Panc1 (cell line): ENCODE results near the gene ODAPH. TPM values are rescaled to one million over a fixed set of nuclear protein-coding genes. Genes with fewer than 3 reads are reported as not detected.
A peak's percentile ranks its signal among the peaks of the same experiment; 100 is the strongest.

Experiments
- ATAC-seq: fragments of 200-7000 bp; cut with Tn5 transposase; 2 replicates; pipeline ENCODE4 v1.9.1; 2020; ENCODE audit warnings: mild to moderate bottlenecking, moderate library complexity
- BruUV-seq: library from RNA; stranded (reverse); fragments of 400-500 nt; replicated peaks from 2 replicates; lab custom pipeline; 2021; lab: Mats Ljungman, UMichigan
- CTCF ChIA-PET: fragments of 300-600 bp; sonication (Branson Sonifier 250); formaldehyde crosslinking; loops from one replicate; lab custom pipeline; 2022; ENCODE audit warnings: antibody characterized with exemption; lab: Charles Lee
- POLR2A ChIA-PET: fragments of 300-600 bp; sonication (Branson Sonifier 250); formaldehyde crosslinking; loops from one replicate; lab custom pipeline; 2022; ENCODE audit warnings: antibody characterized with exemption; lab: Charles Lee
- DNase-seq: peaks from one replicate; pipeline ENCODE4 v3.0.0-alpha.2; 2010; ENCODE audit warnings: low read depth, low spot score
- H3K27ac ChIP-seq: 2 replicates; pipeline ENCODE4 v1.5.1; 2011; ENCODE audit warnings: mild to moderate bottlenecking, low read length, inconsistent platforms
- H3K27me3 ChIP-seq: fragments of 200-500 bp; sonication (Bioruptor generic); 2 replicates; pipeline ENCODE4 v1.6.0; 2014; ENCODE audit warnings: low read length, inconsistent platforms; ENCODE audit not compliant: control insufficient read depth, insufficient read depth
- H3K36me3 ChIP-seq: fragments of 200-500 bp; sonication (Bioruptor generic); 2 replicates; pipeline ENCODE4 v1.5.1; 2014; ENCODE audit warnings: inconsistent platforms, mild to moderate bottlenecking, low read length, moderate library complexity; ENCODE audit not compliant: control insufficient read depth, insufficient read depth
- H3K4me1 ChIP-seq: 2 replicates; pipeline ENCODE4 v1.5.1; 2011; ENCODE audit warnings: inconsistent platforms, mild to moderate bottlenecking, low read length, moderate library complexity; ENCODE audit not compliant: control insufficient read depth, insufficient read depth
- H3K4me3 ChIP-seq, 2 experiments: 2 replicates each; pipeline ENCODE4 v1.5.1; 2011 to 2012; ENCODE audit warnings: low read depth in 2 of 2, low read length in 2 of 2, mild to moderate bottlenecking in 2 of 2, inconsistent platforms in 1 of 2, moderate library complexity in 1 of 2
- H3K9me3 ChIP-seq: fragments of 200-500 bp; sonication (Bioruptor generic); 2 replicates; pipeline ENCODE4 v1.5.1; 2014; ENCODE audit warnings: low read depth, mild to moderate bottlenecking, inconsistent platforms, low read length, moderate library complexity; ENCODE audit not compliant: control insufficient read depth, insufficient read depth
- CTCF ChIP-seq: fragments of 450-650 bp; IDR thresholded peaks from 2 replicates; pipeline ENCODE4 v1.5.1; 2017; ENCODE audit warnings: mild to moderate bottlenecking
- POLR2AphosphoS5 ChIP-seq: IDR thresholded peaks from 2 replicates; pipeline ENCODE4 v1.6.1; 2012; ENCODE audit warnings: mild to moderate bottlenecking, low read depth, low read length, moderate library complexity
- REST ChIP-seq, 2 experiments: IDR thresholded peaks; 2 replicates each; pipeline ENCODE4 v1.6.1; 2011 to 2012; ENCODE audit warnings: low read depth in 2 of 2, control low read depth in 1 of 2, low read length in 1 of 2, mild to moderate bottlenecking in 1 of 2, moderate library complexity in 1 of 2; ENCODE audit not compliant: insufficient read depth in 1 of 2
- SIN3A ChIP-seq: IDR thresholded peaks from 2 replicates; pipeline ENCODE4 v1.6.1; 2012; ENCODE audit warnings: low read depth, mild to moderate bottlenecking, low read length, moderate library complexity, borderline replicate concordance; ENCODE audit not compliant: insufficient read depth
- TCF7L2 ChIP-seq: IDR thresholded peaks from 2 replicates; pipeline ENCODE4 v1.6.1; 2011; ENCODE audit warnings: mild to moderate bottlenecking, low read depth, low read length, inconsistent platforms
- in situ Hi-C: cut with HindIII; loops from 2 replicates; pipeline ENCODE4 v1.10.0; 2016; ENCODE audit warnings: low sequenced_read_pairs, low pct_unique_long_range_greater_than_20kb
- intact Hi-C: fragments of 100-400 bp; cut with micrococcal nuclease; formaldehyde crosslinking; loops from one replicate; pipeline ENCODE4 v1.10.0; 2022; ENCODE audit not compliant: unreplicated experiment
- total RNA-seq: library from RNA; stranded (reverse); gene quantifications from one replicate; pipeline ENCODE4 v1.2.1, GENCODE V29; 2021; ENCODE audit not compliant: unreplicated experiment

The ODAPH gene
- total RNA-seq, 1 experiment from 2014 or later = not detected

- in situ Hi-C loops (no loop called here), intact Hi-C loops (no loop called here)
- H3K4me1 ChIP-seq = no peaks in the 10 kb centered on the region
- TF ChIP-seq REST (IDR thresholded peaks at IDR 0.05; ENCODE audit: insufficient read depth in 1 of 2, low read depth in 2 of 2, low read length in 1 of 2) (no peak), SIN3A (no peak), CTCF (no peak), POLR2AphosphoS5 (no peak)
- H3K36me3 ChIP-seq = no peaks in the 10 kb centered on the region
- ChIA-PET POLR2A (no interaction called here), CTCF (no interaction called here)
- no peaks in the 10 kb centered on the region for H3K9me3 ChIP-seq
- ATAC-seq (no peak), DNase-seq (no peak)
- peaks cover 3% of the 10 kb centered on the region; the same call in 1 of the 2 replicates for H3K27me3 ChIP-seq
- H3K27ac ChIP-seq = no peak overlapping the region
- BruUV-seq = no TSS peak
- H3K4me3 ChIP-seq = no peak overlapping the region
Observed at GRCh38 chr4:75557696-75558095, 1.8 kb downstream of the ODAPH start.

- BruUV-seq = no TSS peak
- no peak overlapping the region for H3K4me3 ChIP-seq
- H3K9me3 ChIP-seq = no peaks in the 10 kb centered on the region
- peaks cover 3% of the 10 kb centered on the region; the same call in 1 of the 2 replicates for H3K27me3 ChIP-seq
- ChIA-PET POLR2A (no interaction called here), CTCF (no interaction called here)
- no peak for TF ChIP-seq SIN3A
- no peak for TF ChIP-seq POLR2AphosphoS5
- TF ChIP-seq TCF7L2 = no peak
- no peak for TF ChIP-seq REST (IDR thresholded peaks at IDR 0.05; ENCODE audit: insufficient read depth in 1 of 2, low read depth in 2 of 2, low read length in 1 of 2)
- no peak for TF ChIP-seq CTCF
- peak; percentile 45; the same call in 1 of the 2 replicates for ATAC-seq
- no peak for DNase-seq
- H3K36me3 ChIP-seq = no peaks in the 10 kb centered on the region
- H3K27ac ChIP-seq = no peak overlapping the region
- intact Hi-C loops (no loop called here), in situ Hi-C loops (no loop called here)
- no peaks in the 10 kb centered on the region for H3K4me1 ChIP-seq
Observed at GRCh38 chr4:75561789-75562188, 5.9 kb downstream of the ODAPH start.
